T-helper 2 cell (primary cell): ENCODE data around the gene GLI1.
A peak's percentile ranks its signal among the peaks of the same experiment; 100 is the strongest.
"Not testable (repeated sequence)": the region's sequence is repeated elsewhere in the genome, so short reads cannot be mapped to it uniquely, and the experiment has no call there.

Experiments
- DNase-seq, 5 experiments: peaks; one replicate each; pipeline versions ENCODE4 v3.0.0 to v3.0.0-alpha.2; 2012 to 2022
- total RNA-seq, 2 donors: gene quantifications; one replicate each; lab custom pipeline; 2026; lab: John Stamatoyannopoulos, UW

Gene GLI1
- total RNA-seq, result 0.54 to 1.2 reads per million in 2 donors

GRCh38 chr12:57459750-57460467 is at the start of gene GLI1:
TSS of gene GLI1 (plus strand) at chr12:57459785. CDS start at chr12:57463692, 3,907 bp downstream.
- no peak for DNase-seq

GRCh38 chr12:57410534-57410933 is 49.1 kb upstream of the GLI1 start:
- DNase-seq, result no peak

GRCh38 chr12:57414160-57414559 is 45.4 kb upstream of the GLI1 start:
- DNase-seq, result not testable (repeated sequence)

GRCh38 chr12:57415088-57415487 is 44.5 kb upstream of the GLI1 start:
- DNase-seq, result no peak

- no peak for DNase-seq
Observed at GRCh38 chr12:57416039-57416996, 43.3 kb upstream of the GLI1 start.

GRCh38 chr12:57418255-57418654 is 41.3 kb upstream of the GLI1 start:
- DNase-seq, result no peak

GRCh38 chr12:57419495-57419894 is 40.1 kb upstream of the GLI1 start:
- no peak for DNase-seq

- DNase-seq, result no peak
Observed at GRCh38 chr12:57420482-57420881, 39.1 kb upstream of the GLI1 start.

- not testable (repeated sequence) for DNase-seq
Observed at GRCh38 chr12:57426948-57427347, 32.6 kb upstream of the GLI1 start.

GRCh38 chr12:57428965-57429364 is 30.6 kb upstream of the GLI1 start:
- no peak for DNase-seq

GRCh38 chr12:57429473-57430111 is 30.0 kb upstream of the GLI1 start:
- no peak for DNase-seq

GRCh38 chr12:57430112-57430930 is 29.3 kb upstream of the GLI1 start:
- DNase-seq, result peak in 3 of 5 experiments; percentile 30 to 37 (median 32)

GRCh38 chr12:57430931-57431566 is 28.5 kb upstream of the GLI1 start, which contains the start of gene R3HDM2:
TSS of gene R3HDM2 (minus strand) at chr12:57431043. CDS start at chr12:57310428, 120,615 bp downstream.
- DNase-seq, result peak; percentile 85 to 98 (median 93)

- no peak for DNase-seq
Observed at GRCh38 chr12:57431654-57432188, 27.9 kb upstream of the GLI1 start.

- no peak for DNase-seq
Observed at GRCh38 chr12:57433370-57433769, 26.2 kb upstream of the GLI1 start.

GRCh38 chr12:57434517-57435223 is 24.9 kb upstream of the GLI1 start, which contains the start of gene INHBC:
TSS of gene INHBC (plus strand) at chr12:57434784. CDS start at chr12:57434887, 103 bp downstream.
- no peak for DNase-seq

- peak in 1 of 5 experiments; percentile 17 for DNase-seq
Observed at GRCh38 chr12:57435293-57435692, 24.3 kb upstream of the GLI1 start.

GRCh38 chr12:57438400-57438799 is 21.2 kb upstream of the GLI1 start:
- DNase-seq, result no peak

- DNase-seq, result no peak
Observed at GRCh38 chr12:57439762-57440266, 19.8 kb upstream of the GLI1 start.

GRCh38 chr12:57441393-57441792 is 18.2 kb upstream of the GLI1 start:
- DNase-seq, result not testable (repeated sequence)
